ENCODE data around the gene MCC.

GRCh38 chr5:113502073-113502472 is 13.8 kb upstream of the MCC start:
- TF ChIP-seq GATA3 (IDR thresholded peaks at IDR 0.05; ENCODE audit: low read depth, low read length): no peak
- TF ChIP-seq GATA2 (IDR thresholded peaks at IDR 0.05; ENCODE audit: low read depth, low read length): no peak
